IMR-90 (cell line): ENCODE results near the gene COLQ. TPM values are rescaled to one million over a fixed set of nuclear protein-coding genes. Genes with fewer than 3 reads are reported as not detected.

Experiments
- ATAC-seq: fragments of 200-7000 bp; cut with Tn5 transposase; 2 replicates; pipeline ENCODE4 v1.9.1; 2020; ENCODE audit warnings: low read depth, mild to moderate bottlenecking, moderate library complexity
- BruUV-seq: library from RNA; stranded (reverse); fragments of 400-500 nt; replicated peaks from 2 replicates; lab custom pipeline; 2021; lab: Mats Ljungman, UMichigan
- CTCF ChIA-PET: fragments of 300-600 bp; formaldehyde crosslinking; extraction: SDS; loops from one replicate; lab custom pipeline; 2021; ENCODE audit warnings: antibody characterized with exemption; lab: Yijun Ruan, JAX
- POLR2A ChIA-PET: fragments of 300-600 bp; sonication (Branson Sonifier 250); formaldehyde crosslinking; loops from one replicate; lab custom pipeline; 2022; ENCODE audit warnings: antibody characterized with exemption; ENCODE audit not compliant: unreplicated experiment; lab: Charles Lee
- DNase-seq: peaks from one replicate; pipeline ENCODE4 v3.0.0; 2013
- H2AFZ ChIP-seq: replicated peaks from 2 replicates; pipeline ENCODE3; 2013; ENCODE audit warnings: low read length, mild to moderate bottlenecking; ENCODE audit not compliant: poor library complexity
- H2AK5ac ChIP-seq: 2 replicates; pipeline ENCODE4 v1.6.1; 2013; ENCODE audit warnings: low read depth, low read length, inconsistent platforms
- H2AK9ac ChIP-seq: replicated peaks from 2 replicates; pipeline ENCODE3; 2013; ENCODE audit warnings: mild to moderate bottlenecking, low read depth, low read length, moderate library complexity; ENCODE audit not compliant: poor library complexity
- H2BK120ac ChIP-seq: 2 replicates; pipeline ENCODE4 v1.6.1; 2013; ENCODE audit warnings: low read depth, low read length, inconsistent platforms
- H2BK15ac ChIP-seq: 3 replicates; pipeline ENCODE4 v1.6.1; 2013; ENCODE audit warnings: low read depth, low read length, inconsistent platforms
- H2BK20ac ChIP-seq: 2 replicates; pipeline ENCODE4 v1.6.1; 2013; ENCODE audit warnings: low read depth, mild to moderate bottlenecking, inconsistent platforms, low read length, moderate library complexity
- H2BK5ac ChIP-seq: 2 replicates; pipeline ENCODE4 v1.6.1; 2013; ENCODE audit warnings: mild to moderate bottlenecking, low read depth, low read length, inconsistent platforms; ENCODE audit not compliant: poor library complexity, severe bottlenecking
- H3K14ac ChIP-seq: replicated peaks from 2 replicates; pipeline ENCODE4 v1.6.1; 2013; ENCODE audit warnings: low read depth, low read length, inconsistent platforms
- H3K18ac ChIP-seq: 2 replicates; pipeline ENCODE4 v1.6.1; 2013; ENCODE audit warnings: low read depth, low read length, control low read depth
- H3K23ac ChIP-seq: 2 replicates; pipeline ENCODE4 v1.6.1; 2013; ENCODE audit warnings: low read depth, low read length, inconsistent platforms
- H3K27ac ChIP-seq: 2 replicates; pipeline ENCODE4 v1.5.1; 2013; ENCODE audit warnings: mild to moderate bottlenecking, control low read depth, low read length; ENCODE audit not compliant: insufficient read depth
- H3K27me3 ChIP-seq: 2 replicates; pipeline ENCODE4 v1.6.1; 2013; ENCODE audit warnings: low read length; ENCODE audit not compliant: control insufficient read depth, insufficient read depth
- H3K36me3 ChIP-seq: 2 replicates; pipeline ENCODE4 v1.6.1; 2013; ENCODE audit warnings: low read length, mixed read lengths; ENCODE audit not compliant: control insufficient read depth, insufficient read depth
- H3K4ac ChIP-seq: 2 replicates; pipeline ENCODE4 v1.6.1; 2013; ENCODE audit warnings: low read depth, low read length, inconsistent platforms
- H3K4me1 ChIP-seq: 2 replicates; pipeline ENCODE4 v1.6.1; 2013; ENCODE audit warnings: low read length, mixed read lengths; ENCODE audit not compliant: control insufficient read depth, insufficient read depth
- H3K4me2 ChIP-seq: 2 replicates; pipeline ENCODE4 v1.6.1; 2013; ENCODE audit warnings: low read depth, mild to moderate bottlenecking, control low read depth, low read length, moderate library complexity
- H3K4me3 ChIP-seq: 2 replicates; pipeline ENCODE4 v1.5.1; 2013; ENCODE audit warnings: low read depth, mild to moderate bottlenecking, control low read depth, low read length, moderate library complexity; ENCODE audit not compliant: insufficient read depth
- H3K56ac ChIP-seq: 2 replicates; pipeline ENCODE4 v1.6.1; 2013; ENCODE audit warnings: low read length, inconsistent platforms; ENCODE audit not compliant: insufficient read depth; ENCODE audit errors: extremely low read depth
- H3K79me1 ChIP-seq, 2 experiments: 2 replicates each; pipeline ENCODE4 v1.6.1; 2013; ENCODE audit warnings: low read length in 2 of 2, inconsistent platforms in 1 of 2, low read depth in 1 of 2
- H3K9ac ChIP-seq: 2 replicates; pipeline ENCODE4 v1.6.1; 2013; ENCODE audit warnings: low read depth, low read length, control low read depth
- H3K9me1 ChIP-seq: 2 replicates; pipeline ENCODE4 v1.6.1; 2013; ENCODE audit warnings: low read length, inconsistent platforms; ENCODE audit not compliant: insufficient read depth
- H3K9me3 ChIP-seq: 2 replicates; pipeline ENCODE4 v1.6.1; 2013; ENCODE audit warnings: low read length; ENCODE audit not compliant: control insufficient read depth, insufficient read depth
- H4K20me1 ChIP-seq: 2 replicates; pipeline ENCODE4 v1.6.1; 2013; ENCODE audit warnings: low read length, inconsistent platforms; ENCODE audit not compliant: insufficient read depth
- H4K5ac ChIP-seq: 2 replicates; pipeline ENCODE4 v1.6.1; 2013; ENCODE audit warnings: mild to moderate bottlenecking, low read depth, low read length, control low read depth
- H4K8ac ChIP-seq, 2 experiments: 2 replicates each; pipeline ENCODE4 v1.6.1; 2013; ENCODE audit warnings: low read depth in 2 of 2, low read length in 2 of 2, control low read depth in 1 of 2, inconsistent platforms in 1 of 2
- H4K91ac ChIP-seq: 2 replicates; pipeline ENCODE4 v1.6.1; 2013; ENCODE audit warnings: low read depth, low read length, inconsistent platforms; ENCODE audit not compliant: insufficient read depth
- BHLHE40 ChIP-seq: fragments of 150-350 bp; IDR thresholded peaks from 2 replicates; pipeline ENCODE4 v1.6.1; 2016; ENCODE audit warnings: mild to moderate bottlenecking, low read depth, low read length
- CEBPB ChIP-seq: IDR thresholded peaks from 2 replicates; pipeline ENCODE4 v1.6.1; 2012; ENCODE audit warnings: low read depth, low read length, improper control_type of control experiment
- CHD1 ChIP-seq: IDR thresholded peaks from 2 replicates; pipeline ENCODE4 v1.6.1; 2012; ENCODE audit warnings: low read depth, low read length, improper control_type of control experiment
- FOS ChIP-seq: fragments of 150-350 bp; IDR thresholded peaks from 2 replicates; pipeline ENCODE4 v1.6.1; 2016; ENCODE audit warnings: low read depth, low read length
- MAFK ChIP-seq: IDR thresholded peaks from 2 replicates; pipeline ENCODE4 v1.6.1; 2012; ENCODE audit warnings: low read depth, low read length, improper control_type of control experiment
- MAZ ChIP-seq: IDR thresholded peaks from 2 replicates; pipeline ENCODE4 v1.6.1; 2012; ENCODE audit warnings: low read depth, mild to moderate bottlenecking, low read length, improper control_type of control experiment, moderate library complexity, borderline replicate concordance
- MXI1 ChIP-seq: IDR thresholded peaks from 2 replicates; pipeline ENCODE4 v1.6.1; 2012; ENCODE audit warnings: low read depth, mild to moderate bottlenecking, low read length, moderate library complexity, borderline replicate concordance
- NFE2L2 ChIP-seq: fragments of 150-350 bp; IDR thresholded peaks from 2 replicates; pipeline ENCODE4 v1.6.1; 2016; ENCODE audit warnings: low read depth, mild to moderate bottlenecking, low read length
- POLR2A ChIP-seq: IDR thresholded peaks from 2 replicates; pipeline ENCODE4 v1.6.1; 2012; ENCODE audit warnings: mild to moderate bottlenecking, low read depth, low read length
- RAD21 ChIP-seq: IDR thresholded peaks from 2 replicates; pipeline ENCODE4 v1.6.1; 2012; ENCODE audit warnings: low read length, improper control_type of control experiment
- RCOR1 ChIP-seq: IDR thresholded peaks from 2 replicates; pipeline ENCODE4 v1.6.1; 2012; ENCODE audit warnings: mild to moderate bottlenecking, low read length, improper control_type of control experiment; ENCODE audit not compliant: insufficient replicate concordance
- RFX5 ChIP-seq: IDR thresholded peaks from 2 replicates; pipeline ENCODE4 v1.8.0; 2012; ENCODE audit warnings: low read depth, mild to moderate bottlenecking, low read length, moderate library complexity
- SMC3 ChIP-seq: fragments of 150-350 bp; IDR thresholded peaks from 2 replicates; pipeline ENCODE4 v1.6.1; 2016; ENCODE audit warnings: low read depth, mild to moderate bottlenecking, antibody characterized with exemption, low read length, moderate library complexity
- WGBS, 2 experiments: methylation state at CpG; one replicate each; pipeline versions ENCODE4 v1.1.5 to v1.1.7; 2013; ENCODE audit warnings: missing lambda C conversion rate in 2 of 2; ENCODE audit not compliant: insufficient read length in 1 of 2; ENCODE audit errors: extremely low coverage in 2 of 2; 5-methylcytosine and 5-hydroxymethylcytosine counted together
- dilution Hi-C: fragments of 300-500 bp; cut with HindIII; formaldehyde crosslinking; loops from one replicate; pipeline ENCODE4 v1.14.3; 2018; ENCODE audit warnings: low sequenced_read_pairs; ENCODE audit not compliant: unreplicated experiment
- in situ Hi-C: fragments of 300-500 bp; cut with MboI; formaldehyde crosslinking; loops from 3 replicates; pipeline ENCODE4 v1.14.3; 2019; ENCODE audit warnings: low sequenced_read_pairs, inconsistent platforms, mixed read lengths
- intact Hi-C: fragments of 100-400 bp; cut with micrococcal nuclease; formaldehyde crosslinking; loops from 2 replicates; pipeline ENCODE4 v1.10.0; 2022
- polyA plus RNA-seq, 3 experiments: library from polyadenylated mRNA; depleted of rRNA; stranded (reverse); fragments of >200 nt; gene quantifications; 2 replicates each; pipeline ENCODE4 v1.2.3, GENCODE V29; 2012; ENCODE audit warnings: low replicate concordance in 1 of 3
- total RNA-seq: library from RNA; depleted of rRNA; stranded (reverse); fragments of >200 nt; gene quantifications from 2 replicates; pipeline ENCODE4 v1.2.3, GENCODE V29; 2012
- TF ChIP-seq, protein P1 (sequence below): fragments of 150-350 bp; IDR thresholded peaks from 2 replicates; pipeline ENCODE4 v1.6.1; 2017; ENCODE audit warnings: mild to moderate bottlenecking, antibody characterized with exemption, low read length, low read depth
- TF ChIP-seq, protein P2 (sequence below): conservative IDR thresholded peaks from 2 replicates; pipeline ENCODE4 v1.5.1; 2012; ENCODE audit warnings: mild to moderate bottlenecking, low read depth, low read length, improper control_type of control experiment
- TF ChIP-seq, protein P3 (sequence below): fragments of 150-350 bp; IDR thresholded peaks from 2 replicates; pipeline ENCODE4 v1.6.1; 2016; ENCODE audit warnings: low read depth, mild to moderate bottlenecking, low read length, moderate library complexity, borderline replicate concordance

The COLQ gene
- total and polyA plus RNA-seq, 2 of the 4 experiments (the other 2 are of a cell fraction), result 0.18 to 0.65 TPM

GRCh38 chr3:15429080-15429479 is 92.4 kb downstream of the COLQ start:
- Histone ChIP-seq H3K27me3 (no peaks in the 10 kb centered on the region), H4K20me1 (peaks cover 16% of the 10 kb centered on the region), H3K4me3 (peak overlapping the region; percentile 92; the same call in 1 of the 2 replicates), H2BK5ac (no peak overlapping the region), H3K4ac (no peak overlapping the region), H3K36me3 (peaks cover 10% of the 10 kb centered on the region), H3K27ac (no peak overlapping the region), H2AFZ (no peak overlapping the region), H3K56ac (no peak overlapping the region), H3K79me1 (peaks cover 34 to 60% of the 10 kb centered on the region in 2 experiments), H3K23ac (no peak overlapping the region), H3K9me3 (no peaks in the 10 kb centered on the region), H2BK15ac (no peak overlapping the region), H4K91ac (no peak overlapping the region), H2AK5ac (no peak overlapping the region), H3K14ac (no peak overlapping the region), H3K18ac (no peak overlapping the region), H2BK20ac (no peak overlapping the region), H3K9ac (no peak overlapping the region), H3K4me2 (peak overlapping the region; percentile 99), H2BK120ac (no peak overlapping the region), H4K8ac (no peak overlapping the region), H4K5ac (no peak overlapping the region), H3K9me1 (peaks cover 11% of the 10 kb centered on the region), H2AK9ac (no peak overlapping the region), H3K4me1 (peaks cover 1% of the 10 kb centered on the region; the same call in 1 of the 2 replicates)
- ChIA-PET CTCF (no interaction called here), POLR2A (no interaction called here)
- WGBS, 2 experiments, result 100% methylated on average over 2 of the region's 6 CpGs; no CpG with 5 or more reads in 1 of the 2 experiments
- in situ Hi-C loops (no loop called here), dilution Hi-C loops (no loop called here), intact Hi-C loops (loop anchor here (2.0 to 5.0 kb wide), 3 partner anchors 128 to 383 kb away; no protein-coding TSS in a partner anchor)
- ATAC-seq (no peak), DNase-seq (no peak)
- BruUV-seq, result no TSS peak
- TF ChIP-seq RAD21, result no peak
- TF ChIP-seq, protein P1, sequence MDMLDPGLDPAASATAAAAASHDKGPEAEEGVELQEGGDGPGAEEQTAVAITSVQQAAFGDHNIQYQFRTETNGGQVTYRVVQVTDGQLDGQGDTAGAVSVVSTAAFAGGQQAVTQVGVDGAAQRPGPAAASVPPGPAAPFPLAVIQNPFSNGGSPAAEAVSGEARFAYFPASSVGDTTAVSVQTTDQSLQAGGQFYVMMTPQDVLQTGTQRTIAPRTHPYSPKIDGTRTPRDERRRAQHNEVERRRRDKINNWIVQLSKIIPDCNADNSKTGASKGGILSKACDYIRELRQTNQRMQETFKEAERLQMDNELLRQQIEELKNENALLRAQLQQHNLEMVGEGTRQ, result no peak
- TF ChIP-seq FOS, result no peak
- no peak for TF ChIP-seq MAFK
- TF ChIP-seq MAZ, result no peak
- TF ChIP-seq NFE2L2, result no peak
- TF ChIP-seq SMC3, result no peak
- no peak for TF ChIP-seq RFX5
- no peak for TF ChIP-seq RCOR1
- TF ChIP-seq, protein P2, sequence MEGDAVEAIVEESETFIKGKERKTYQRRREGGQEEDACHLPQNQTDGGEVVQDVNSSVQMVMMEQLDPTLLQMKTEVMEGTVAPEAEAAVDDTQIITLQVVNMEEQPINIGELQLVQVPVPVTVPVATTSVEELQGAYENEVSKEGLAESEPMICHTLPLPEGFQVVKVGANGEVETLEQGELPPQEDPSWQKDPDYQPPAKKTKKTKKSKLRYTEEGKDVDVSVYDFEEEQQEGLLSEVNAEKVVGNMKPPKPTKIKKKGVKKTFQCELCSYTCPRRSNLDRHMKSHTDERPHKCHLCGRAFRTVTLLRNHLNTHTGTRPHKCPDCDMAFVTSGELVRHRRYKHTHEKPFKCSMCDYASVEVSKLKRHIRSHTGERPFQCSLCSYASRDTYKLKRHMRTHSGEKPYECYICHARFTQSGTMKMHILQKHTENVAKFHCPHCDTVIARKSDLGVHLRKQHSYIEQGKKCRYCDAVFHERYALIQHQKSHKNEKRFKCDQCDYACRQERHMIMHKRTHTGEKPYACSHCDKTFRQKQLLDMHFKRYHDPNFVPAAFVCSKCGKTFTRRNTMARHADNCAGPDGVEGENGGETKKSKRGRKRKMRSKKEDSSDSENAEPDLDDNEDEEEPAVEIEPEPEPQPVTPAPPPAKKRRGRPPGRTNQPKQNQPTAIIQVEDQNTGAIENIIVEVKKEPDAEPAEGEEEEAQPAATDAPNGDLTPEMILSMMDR, result no peak
- TF ChIP-seq CEBPB, result no peak
- no peak for TF ChIP-seq POLR2A
- TF ChIP-seq, protein P3, sequence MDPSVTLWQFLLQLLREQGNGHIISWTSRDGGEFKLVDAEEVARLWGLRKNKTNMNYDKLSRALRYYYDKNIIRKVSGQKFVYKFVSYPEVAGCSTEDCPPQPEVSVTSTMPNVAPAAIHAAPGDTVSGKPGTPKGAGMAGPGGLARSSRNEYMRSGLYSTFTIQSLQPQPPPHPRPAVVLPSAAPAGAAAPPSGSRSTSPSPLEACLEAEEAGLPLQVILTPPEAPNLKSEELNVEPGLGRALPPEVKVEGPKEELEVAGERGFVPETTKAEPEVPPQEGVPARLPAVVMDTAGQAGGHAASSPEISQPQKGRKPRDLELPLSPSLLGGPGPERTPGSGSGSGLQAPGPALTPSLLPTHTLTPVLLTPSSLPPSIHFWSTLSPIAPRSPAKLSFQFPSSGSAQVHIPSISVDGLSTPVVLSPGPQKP, result no peak
- TF ChIP-seq BHLHE40, result no peak
- TF ChIP-seq CHD1, result no peak
- no peak for TF ChIP-seq MXI1
